Neural cell (in vitro differentiated cells): ENCODE data around the gene HOXC12.

Experiments
- CTCF ChIP-seq: fragments of 450-650 bp; IDR thresholded peaks from 2 replicates; pipeline ENCODE4 v1.5.1; 2014; ENCODE audit warnings: antibody characterized with exemption, mild to moderate bottlenecking, moderate library complexity; ENCODE audit not compliant: poor library complexity, severe bottlenecking
- EP300 ChIP-seq: fragments of 450-650 bp; conservative IDR thresholded peaks from 2 replicates; pipeline ENCODE4 v1.6.1; 2014; ENCODE audit warnings: antibody characterized with exemption, mild to moderate bottlenecking, moderate library complexity; ENCODE audit not compliant: poor library complexity, severe bottlenecking
- EZH2 ChIP-seq: fragments of 200-600, 300-800 bp; shearing (Covaris generic), sonication (generic); IDR thresholded peaks from 2 replicates; pipeline ENCODE4 v1.6.1; 2014; ENCODE audit warnings: antibody characterized with exemption, low read length, borderline replicate concordance, mild to moderate bottlenecking; ENCODE audit not compliant: insufficient read depth, poor library complexity, severe bottlenecking
- MXI1 ChIP-seq: fragments of 450-650 bp; conservative IDR thresholded peaks from 2 replicates; pipeline ENCODE4 v1.6.1; 2014; ENCODE audit warnings: antibody characterized with exemption, mild to moderate bottlenecking; ENCODE audit not compliant: poor library complexity, severe bottlenecking
- POLR2AphosphoS5 ChIP-seq: IDR thresholded peaks from 2 replicates; pipeline ENCODE4 v1.6.1; 2012
- RAD21 ChIP-seq: fragments of 450-650 bp; conservative IDR thresholded peaks from 2 replicates; pipeline ENCODE4 v1.6.1; 2014; ENCODE audit warnings: antibody characterized with exemption, mild to moderate bottlenecking, moderate library complexity
- SMC3 ChIP-seq: fragments of 450-650 bp; conservative IDR thresholded peaks from 2 replicates; pipeline ENCODE4 v1.6.1; 2014; ENCODE audit warnings: antibody characterized with exemption, mild to moderate bottlenecking, moderate library complexity; ENCODE audit not compliant: poor library complexity
- TAF1 ChIP-seq: IDR thresholded peaks from 2 replicates; pipeline ENCODE4 v1.6.1; 2012; ENCODE audit warnings: low read depth
- TF ChIP-seq, protein P1 (sequence below): IDR thresholded peaks from 2 replicates; pipeline ENCODE4 v1.6.1; 2012; ENCODE audit warnings: borderline replicate concordance

- no peak for TF ChIP-seq POLR2AphosphoS5
- no peak for TF ChIP-seq EZH2
- TF ChIP-seq CTCF = no peak
- TF ChIP-seq EP300 = no peak
- TF ChIP-seq, protein P1, sequence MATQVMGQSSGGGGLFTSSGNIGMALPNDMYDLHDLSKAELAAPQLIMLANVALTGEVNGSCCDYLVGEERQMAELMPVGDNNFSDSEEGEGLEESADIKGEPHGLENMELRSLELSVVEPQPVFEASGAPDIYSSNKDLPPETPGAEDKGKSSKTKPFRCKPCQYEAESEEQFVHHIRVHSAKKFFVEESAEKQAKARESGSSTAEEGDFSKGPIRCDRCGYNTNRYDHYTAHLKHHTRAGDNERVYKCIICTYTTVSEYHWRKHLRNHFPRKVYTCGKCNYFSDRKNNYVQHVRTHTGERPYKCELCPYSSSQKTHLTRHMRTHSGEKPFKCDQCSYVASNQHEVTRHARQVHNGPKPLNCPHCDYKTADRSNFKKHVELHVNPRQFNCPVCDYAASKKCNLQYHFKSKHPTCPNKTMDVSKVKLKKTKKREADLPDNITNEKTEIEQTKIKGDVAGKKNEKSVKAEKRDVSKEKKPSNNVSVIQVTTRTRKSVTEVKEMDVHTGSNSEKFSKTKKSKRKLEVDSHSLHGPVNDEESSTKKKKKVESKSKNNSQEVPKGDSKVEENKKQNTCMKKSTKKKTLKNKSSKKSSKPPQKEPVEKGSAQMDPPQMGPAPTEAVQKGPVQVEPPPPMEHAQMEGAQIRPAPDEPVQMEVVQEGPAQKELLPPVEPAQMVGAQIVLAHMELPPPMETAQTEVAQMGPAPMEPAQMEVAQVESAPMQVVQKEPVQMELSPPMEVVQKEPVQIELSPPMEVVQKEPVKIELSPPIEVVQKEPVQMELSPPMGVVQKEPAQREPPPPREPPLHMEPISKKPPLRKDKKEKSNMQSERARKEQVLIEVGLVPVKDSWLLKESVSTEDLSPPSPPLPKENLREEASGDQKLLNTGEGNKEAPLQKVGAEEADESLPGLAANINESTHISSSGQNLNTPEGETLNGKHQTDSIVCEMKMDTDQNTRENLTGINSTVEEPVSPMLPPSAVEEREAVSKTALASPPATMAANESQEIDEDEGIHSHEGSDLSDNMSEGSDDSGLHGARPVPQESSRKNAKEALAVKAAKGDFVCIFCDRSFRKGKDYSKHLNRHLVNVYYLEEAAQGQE = no peak
- no peak for TF ChIP-seq TAF1
- TF ChIP-seq SMC3 = no peak
- no peak for TF ChIP-seq RAD21
- TF ChIP-seq MXI1 = no peak
These were observed 28.2 kb downstream of the HOXC12 start for GRCh38 chr12:53982648-53983567.
